Activated T-helper 1 cell treated with anti-CD3 and anti-CD28 coated beads, Interleukin-12 subunit alpha, Interleukin-12 subunit beta, Interleukin-2, Interleukin-4 antibody, amounts not matched to agents 30 ng/mL and 10 ng/mL and 1 ng/mL, durations not matched to agents 14 hours and 24 hours and 36 hours (primary cell): ENCODE data around the gene SYT6. TPM values are rescaled to one million over a fixed set of nuclear protein-coding genes. Genes with fewer than 3 reads are reported as not detected.

ENCODE experiments used
- DNase-seq: peaks from one replicate; pipeline ENCODE4 v3.0.0; 2021; ENCODE audit warnings: low spot score
- H3K27ac Mint-ChIP-seq: one replicate; pipeline ENCODE4 v1.8.0; 2021; ENCODE audit warnings: mild to moderate bottlenecking, mixed read lengths
- H3K27me3 Mint-ChIP-seq: one replicate; pipeline ENCODE4 v1.8.0; 2022; ENCODE audit warnings: mild to moderate bottlenecking, moderate library complexity, mixed read lengths; ENCODE audit not compliant: insufficient read depth
- H3K36me3 Mint-ChIP-seq: one replicate; pipeline ENCODE4 v1.8.0; 2021; ENCODE audit warnings: low read depth, mixed read lengths
- H3K4me1 Mint-ChIP-seq: one replicate; pipeline ENCODE4 v1.8.0; 2021; ENCODE audit warnings: low read depth, mixed read lengths
- H3K4me3 Mint-ChIP-seq: one replicate; pipeline ENCODE4 v1.8.0; 2021; ENCODE audit warnings: mild to moderate bottlenecking, moderate library complexity, mixed read lengths
- H3K9me3 Mint-ChIP-seq: one replicate; pipeline ENCODE4 v1.8.0; 2021; ENCODE audit warnings: mixed read lengths
- intact Hi-C: fragments of 100-400 bp; cut with micrococcal nuclease; formaldehyde crosslinking; loops from one replicate; pipeline ENCODE4 v1.15.1; 2024
- total RNA-seq: library from RNA; stranded (reverse); gene quantifications from 2 replicates; pipeline ENCODE4 v1.2.3, GENCODE V29; 2022

SYT6 gene
- total RNA-seq, result not detected in 2 replicates

- Mint-ChIP-seq H3K4me1 (no peaks in the 10 kb centered on the region), H3K9me3 (no peaks in the 10 kb centered on the region), H3K27ac (no peak within 1 kb of the TSS), H3K27me3 (peaks cover 53% of the 10 kb centered on the region), H3K36me3 (no peaks in the 10 kb centered on the region), H3K4me3 (no peak within 1 kb of the TSS)
- no peak for DNase-seq
- intact Hi-C loops, result no loop called here
These were observed at the start of gene SYT6 for GRCh38 chr1:114153261-114154145. TSS of gene SYT6 (minus strand) at chr1:114153869. CDS start at chr1:114153772, 97 bp downstream.

DNA sequence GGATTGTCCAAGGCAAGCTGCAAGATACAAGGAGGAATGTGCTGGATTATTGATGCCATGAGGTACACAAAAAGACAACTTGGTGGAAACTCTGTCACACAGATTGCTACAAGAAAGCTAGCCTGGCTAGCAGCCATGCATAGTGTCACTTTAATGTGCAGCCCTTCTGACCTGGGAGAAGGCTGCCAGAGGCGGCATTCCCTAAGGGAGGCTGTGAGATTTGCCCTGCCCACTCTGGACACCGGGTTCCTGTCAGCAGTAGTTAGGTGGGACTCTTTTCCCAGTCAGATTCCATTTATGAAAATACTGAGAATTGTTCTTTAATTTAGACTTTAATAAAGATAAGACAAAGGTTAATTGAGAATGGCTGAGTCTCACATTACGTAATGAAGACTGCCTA, 47.8 kb upstream of the SYT6 start:
- H3K9me3 Mint-ChIP-seq, result no peaks in the 10 kb centered on the region
- H3K27me3 Mint-ChIP-seq, result peaks cover 12% of the 10 kb centered on the region
- no peaks in the 10 kb centered on the region for H3K4me1 Mint-ChIP-seq
- H3K36me3 Mint-ChIP-seq, result no peaks in the 10 kb centered on the region
- DNase-seq, result no peak
- intact Hi-C loops, result no loop called here
- no peak overlapping the region for H3K4me3 Mint-ChIP-seq
- no peak overlapping the region for H3K27ac Mint-ChIP-seq

DNA sequence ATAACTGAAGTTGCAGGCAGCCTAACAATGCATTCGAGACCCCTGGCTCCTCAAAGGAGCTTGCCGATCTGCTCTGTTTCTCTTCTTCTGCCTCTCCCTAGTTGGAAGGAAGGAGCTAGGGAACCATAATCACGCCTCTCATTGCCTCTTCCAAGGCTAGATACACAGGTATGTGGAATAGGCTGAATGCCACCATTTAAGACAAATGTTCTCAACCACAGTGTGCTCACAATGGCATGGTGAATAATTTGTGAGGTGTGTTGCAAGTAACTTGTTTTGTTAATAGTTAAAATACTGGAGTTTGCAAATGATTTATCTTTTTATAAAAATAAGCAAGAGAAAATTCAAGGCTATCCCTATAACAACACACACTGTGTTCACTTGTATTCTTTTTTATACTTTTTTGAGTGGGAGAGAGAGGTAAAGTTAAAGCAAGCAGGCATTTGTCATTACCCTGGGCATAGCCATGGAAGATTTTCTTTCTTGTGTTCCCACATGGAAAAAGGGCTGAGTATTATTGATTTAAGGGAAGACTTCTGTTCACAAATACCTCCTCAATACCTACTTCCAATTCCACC, 45.4 kb upstream of the SYT6 start:
- Mint-ChIP-seq H3K9me3 (no peaks in the 10 kb centered on the region), H3K36me3 (no peaks in the 10 kb centered on the region), H3K4me1 (no peaks in the 10 kb centered on the region), H3K4me3 (no peak overlapping the region), H3K27ac (no peak overlapping the region), H3K27me3 (peaks cover 13% of the 10 kb centered on the region)
- no peak for DNase-seq
- intact Hi-C loops, result no loop called here

- DNase-seq, result no peak
- H3K27ac Mint-ChIP-seq, result no peak overlapping the region
- H3K27me3 Mint-ChIP-seq, result peaks cover 17% of the 10 kb centered on the region
- intact Hi-C loops, result no loop called here
- no peaks in the 10 kb centered on the region for H3K36me3 Mint-ChIP-seq
- no peak overlapping the region for H3K4me3 Mint-ChIP-seq
- H3K9me3 Mint-ChIP-seq, result no peaks in the 10 kb centered on the region
- no peaks in the 10 kb centered on the region for H3K4me1 Mint-ChIP-seq
These were observed 43.6 kb upstream of the SYT6 start for GRCh38 chr1:114196992-114197907.

DNA sequence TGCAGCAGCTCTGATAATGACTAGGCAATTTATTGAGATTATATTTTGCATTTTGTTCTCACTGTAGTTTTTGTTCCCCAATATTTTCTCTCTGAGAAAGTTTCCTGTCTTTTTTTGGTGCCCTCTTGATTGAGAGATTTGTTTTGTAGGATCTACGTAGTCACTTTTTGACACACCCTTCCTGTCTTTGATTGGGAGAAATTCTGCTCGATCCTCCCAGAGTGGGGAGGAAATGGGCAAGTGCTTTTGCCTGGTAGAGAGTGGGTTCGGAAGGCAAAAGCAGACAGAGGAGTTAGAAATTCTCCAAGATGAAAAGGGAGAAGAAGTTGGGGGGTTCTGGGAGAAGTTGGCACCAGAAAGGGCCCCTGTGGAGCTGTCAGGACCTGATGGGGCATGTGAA, 42.1 kb upstream of the SYT6 start:
- H3K27ac Mint-ChIP-seq, result no peak overlapping the region

GRCh38 chr1:114192328-114192727, 38.7 kb upstream of the SYT6 start:
- Mint-ChIP-seq H3K4me3 (no peak overlapping the region), H3K27me3 (peaks cover 10% of the 10 kb centered on the region), H3K27ac (no peak overlapping the region), H3K4me1 (no peaks in the 10 kb centered on the region), H3K9me3 (no peaks in the 10 kb centered on the region), H3K36me3 (no peaks in the 10 kb centered on the region)
- no peak for DNase-seq
- intact Hi-C loops, result no loop called here

More for the DNA sequence above, 42.1 kb upstream of the SYT6 start:
- Mint-ChIP-seq H3K36me3 (no peaks in the 10 kb centered on the region), H3K27me3 (peaks cover 15% of the 10 kb centered on the region), H3K4me3 (no peak overlapping the region), H3K4me1 (no peaks in the 10 kb centered on the region), H3K9me3 (no peaks in the 10 kb centered on the region)
- intact Hi-C loops, result no loop called here
- DNase-seq, result no peak

- intact Hi-C loops, result no loop called here
- no peak for DNase-seq
- H3K9me3 Mint-ChIP-seq, result no peaks in the 10 kb centered on the region
- peaks cover 7% of the 10 kb centered on the region for H3K27me3 Mint-ChIP-seq
- no peaks in the 10 kb centered on the region for H3K36me3 Mint-ChIP-seq
- no peaks in the 10 kb centered on the region for H3K4me1 Mint-ChIP-seq
- no peak overlapping the region for H3K4me3 Mint-ChIP-seq
- no peak overlapping the region for H3K27ac Mint-ChIP-seq
These were observed 35.7 kb upstream of the SYT6 start for GRCh38 chr1:114189398-114189797.

- H3K4me1 Mint-ChIP-seq, result no peaks in the 10 kb centered on the region
- H3K4me3 Mint-ChIP-seq, result no peak overlapping the region
- H3K9me3 Mint-ChIP-seq, result no peaks in the 10 kb centered on the region
- H3K27ac Mint-ChIP-seq, result no peak overlapping the region
- DNase-seq, result no peak
- H3K27me3 Mint-ChIP-seq, result no peaks in the 10 kb centered on the region
- H3K36me3 Mint-ChIP-seq, result no peaks in the 10 kb centered on the region
- intact Hi-C loops, result no loop called here
These were observed 27.7 kb upstream of the SYT6 start for GRCh38 chr1:114181356-114181755.

GRCh38 chr1:114180742-114181141, 27.1 kb upstream of the SYT6 start:
- no peak for DNase-seq
- no peaks in the 10 kb centered on the region for H3K4me1 Mint-ChIP-seq
- intact Hi-C loops, result no loop called here
- H3K4me3 Mint-ChIP-seq, result no peak overlapping the region
- no peak overlapping the region for H3K27ac Mint-ChIP-seq
- no peaks in the 10 kb centered on the region for H3K27me3 Mint-ChIP-seq
- no peaks in the 10 kb centered on the region for H3K9me3 Mint-ChIP-seq
- H3K36me3 Mint-ChIP-seq, result no peaks in the 10 kb centered on the region

DNA sequence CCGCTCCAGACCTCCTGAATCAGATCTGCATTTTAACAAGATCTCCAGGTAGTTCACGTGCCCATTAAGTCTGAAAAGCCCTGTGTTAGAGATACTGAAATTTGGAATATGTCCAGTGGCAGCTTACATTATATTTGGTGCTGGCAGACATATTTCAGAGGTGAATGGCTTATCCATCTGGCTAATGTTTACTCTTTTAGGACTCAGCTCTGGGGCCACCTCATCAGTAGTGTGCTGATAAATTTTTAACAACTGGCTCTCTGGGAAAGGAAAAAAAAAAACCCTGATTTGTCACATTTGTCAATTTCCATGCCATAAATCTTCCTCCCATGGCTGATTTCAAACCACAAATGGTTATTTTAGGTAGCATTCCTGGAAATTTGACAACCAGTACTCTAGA, 25.3 kb upstream of the SYT6 start:
- Mint-ChIP-seq H3K4me1 (no peaks in the 10 kb centered on the region), H3K27me3 (no peaks in the 10 kb centered on the region), H3K9me3 (no peaks in the 10 kb centered on the region), H3K27ac (no peak overlapping the region), H3K36me3 (no peaks in the 10 kb centered on the region), H3K4me3 (no peak overlapping the region)
- intact Hi-C loops, result no loop called here
- no peak for DNase-seq

GRCh38 chr1:114177282-114177681, 23.6 kb upstream of the SYT6 start:
- DNase-seq, result no peak
- Mint-ChIP-seq H3K4me3 (no peak overlapping the region), H3K4me1 (no peaks in the 10 kb centered on the region), H3K27ac (no peak overlapping the region), H3K27me3 (no peaks in the 10 kb centered on the region), H3K36me3 (no peaks in the 10 kb centered on the region), H3K9me3 (no peaks in the 10 kb centered on the region)
- intact Hi-C loops, result no loop called here

- Mint-ChIP-seq H3K36me3 (no peaks in the 10 kb centered on the region), H3K4me1 (no peaks in the 10 kb centered on the region), H3K27me3 (no peaks in the 10 kb centered on the region), H3K27ac (no peak overlapping the region), H3K9me3 (no peaks in the 10 kb centered on the region), H3K4me3 (no peak overlapping the region)
- intact Hi-C loops, result no loop called here
- DNase-seq, result no peak
These were observed 22.7 kb upstream of the SYT6 start for GRCh38 chr1:114176366-114176765.

GRCh38 chr1:114173680-114174079, 20.0 kb upstream of the SYT6 start:
- Mint-ChIP-seq H3K4me3 (no peak overlapping the region), H3K27ac (no peak overlapping the region), H3K36me3 (no peaks in the 10 kb centered on the region), H3K9me3 (no peaks in the 10 kb centered on the region), H3K27me3 (peaks cover 2% of the 10 kb centered on the region), H3K4me1 (no peaks in the 10 kb centered on the region)
- intact Hi-C loops, result no loop called here
- no peak for DNase-seq
